ENCODE measurements around the gene TSPAN11.

TSPAN11 gene

GRCh38 chr12:30952015-30952414 is 25.5 kb downstream of the TSPAN11 start:
- no peak for TF ChIP-seq CTCF (IDR thresholded peaks at IDR 0.05; ENCODE audit: borderline replicate concordance, control extremely low read depth, extremely low read depth, insufficient read depth, missing control alignments)
- DNase-seq (ENCODE audit: low spot score), result no peak
- in situ Hi-C loops (cut with MboI; ENCODE audit: low sequenced_read_pairs, unreplicated experiment), result no loop called here

- in situ Hi-C loops (cut with MboI; ENCODE audit: low sequenced_read_pairs, unreplicated experiment), result no loop called here
- DNase-seq (ENCODE audit: low spot score), result no peak
- TF ChIP-seq CTCF (IDR thresholded peaks at IDR 0.05; ENCODE audit: borderline replicate concordance, control extremely low read depth, extremely low read depth, insufficient read depth, missing control alignments), result no peak
Observed at GRCh38 chr12:30953257-30953656, 26.7 kb downstream of the TSPAN11 start.

- TF ChIP-seq CTCF (IDR thresholded peaks at IDR 0.05; ENCODE audit: borderline replicate concordance, control extremely low read depth, extremely low read depth, insufficient read depth, missing control alignments), result no peak
- DNase-seq (ENCODE audit: low spot score), result no peak
- in situ Hi-C loops (cut with MboI; ENCODE audit: low sequenced_read_pairs, unreplicated experiment), result no loop called here
Observed at GRCh38 chr12:30953951-30954751, 27.6 kb downstream of the TSPAN11 start.

- in situ Hi-C loops (cut with MboI; ENCODE audit: low sequenced_read_pairs, unreplicated experiment), result no loop called here
- no peak for DNase-seq (ENCODE audit: low spot score)
- TF ChIP-seq CTCF (IDR thresholded peaks at IDR 0.05; ENCODE audit: borderline replicate concordance, control extremely low read depth, extremely low read depth, insufficient read depth, missing control alignments), result no peak
Observed at GRCh38 chr12:30955214-30955613, 28.7 kb downstream of the TSPAN11 start.

GRCh38 chr12:30959110-30959710 is 32.7 kb downstream of the TSPAN11 start:
- no peak for TF ChIP-seq CTCF (IDR thresholded peaks at IDR 0.05; ENCODE audit: borderline replicate concordance, control extremely low read depth, extremely low read depth, insufficient read depth, missing control alignments)
- in situ Hi-C loops (cut with MboI; ENCODE audit: low sequenced_read_pairs, unreplicated experiment), result no loop called here
- no peak for DNase-seq (ENCODE audit: low spot score)

- DNase-seq (ENCODE audit: low spot score), result no peak
- no peak for TF ChIP-seq CTCF (IDR thresholded peaks at IDR 0.05; ENCODE audit: borderline replicate concordance, control extremely low read depth, extremely low read depth, insufficient read depth, missing control alignments)
- in situ Hi-C loops (cut with MboI; ENCODE audit: low sequenced_read_pairs, unreplicated experiment), result no loop called here
Observed at GRCh38 chr12:30959778-30960177, 33.2 kb downstream of the TSPAN11 start.

Measured in GM13976 (cell line).